Activated CD8-positive, alpha-beta T cell treated with anti-CD3 and anti-CD28 coated beads for 36 hours (primary cell): ENCODE results near the gene CAMTA1. TPM values are rescaled to one million over a fixed set of nuclear protein-coding genes. Genes with fewer than 3 reads are reported as not detected.

Experiments
- ATAC-seq: fragments of 200-7000 bp; cut with Tn5 transposase; one replicate; pipeline ENCODE4 v1.10.0; 2021; ENCODE audit warnings: mild to moderate bottlenecking, moderate library complexity
- CTCF ChIA-PET: fragments of 350-600 bp; sonication (Branson Sonifier 250); formaldehyde crosslinking; loops from one replicate; lab custom pipeline; 2021; ENCODE audit warnings: antibody characterized with exemption; lab: Charles Lee
- POLR2A ChIA-PET: fragments of 350-600 bp; sonication (Branson Sonifier 250); formaldehyde crosslinking; loops from one replicate; lab custom pipeline; 2021; ENCODE audit warnings: antibody characterized with exemption; lab: Charles Lee
- DNase-seq: peaks from one replicate; pipeline ENCODE4 v3.0.0-alpha.2; 2020
- H3K27ac Mint-ChIP-seq: one replicate; pipeline ENCODE4 v1.8.0; 2021; ENCODE audit warnings: mild to moderate bottlenecking, mixed read lengths
- H3K27me3 Mint-ChIP-seq: one replicate; pipeline ENCODE4 v1.8.0; 2021; ENCODE audit warnings: mixed read lengths
- H3K36me3 Mint-ChIP-seq: one replicate; pipeline ENCODE4 v1.8.0; 2021; ENCODE audit warnings: low read depth, mixed read lengths
- H3K4me1 Mint-ChIP-seq: one replicate; pipeline ENCODE4 v1.8.0; 2021; ENCODE audit warnings: low read depth, mixed read lengths
- H3K4me3 Mint-ChIP-seq: one replicate; pipeline ENCODE4 v1.8.0; 2021; ENCODE audit warnings: mild to moderate bottlenecking, moderate library complexity, mixed read lengths
- H3K9me3 Mint-ChIP-seq: one replicate; pipeline ENCODE4 v1.8.0; 2021; ENCODE audit warnings: mixed read lengths
- CTCF ChIP-seq: fragments of 200-600 bp; IDR thresholded peaks from one replicate; pipeline ENCODE4 v1.8.0; 2022; ENCODE audit warnings: antibody characterized with exemption, mild to moderate bottlenecking
- intact Hi-C: fragments of 100-400 bp; cut with micrococcal nuclease; formaldehyde crosslinking; loops from one replicate; pipeline ENCODE4 v1.10.0; 2022
- total RNA-seq, 2 experiments: library from RNA; stranded (reverse); gene quantifications; one replicate each; pipeline ENCODE4 v1.2.3, GENCODE V29; 2021

CAMTA1 gene
- total RNA-seq, 2 experiments from 2014 or later: 67.7 to 70.9 TPM

- CTCF ChIA-PET: no interaction called here
- H3K4me3 Mint-ChIP-seq: no peak overlapping the region
- H3K36me3 Mint-ChIP-seq: no peaks in the 10 kb centered on the region
- H3K27me3 Mint-ChIP-seq: peaks cover 16% of the 10 kb centered on the region
- peaks cover 14% of the 10 kb centered on the region for H3K9me3 Mint-ChIP-seq
- no peak overlapping the region for H3K27ac Mint-ChIP-seq
- DNase-seq (no peak), ATAC-seq (no peak)
- POLR2A ChIA-PET: no interaction called here
- intact Hi-C loops: no loop called here
- no peaks in the 10 kb centered on the region for H3K4me1 Mint-ChIP-seq
- TF ChIP-seq CTCF: no peak
Observed at GRCh38 chr1:7395251-7395650, 610.0 kb downstream of the CAMTA1 start.

- ChIA-PET POLR2A (no interaction called here), CTCF (no interaction called here)
- DNase-seq: no peak
- ATAC-seq: no peak
- Mint-ChIP-seq H3K4me1 (no peaks in the 10 kb centered on the region), H3K27ac (no peak overlapping the region), H3K4me3 (no peak overlapping the region), H3K9me3 (peaks cover 16% of the 10 kb centered on the region), H3K36me3 (no peaks in the 10 kb centered on the region), H3K27me3 (peaks cover 16% of the 10 kb centered on the region)
- TF ChIP-seq CTCF: no peak
- intact Hi-C loops: no loop called here
Observed at GRCh38 chr1:7398982-7399381, 613.7 kb downstream of the CAMTA1 start.

GRCh38 chr1:7399514-7400125 lies 614.4 kb downstream of the CAMTA1 start:
- Mint-ChIP-seq H3K9me3 (peaks cover 16% of the 10 kb centered on the region), H3K4me3 (no peak overlapping the region), H3K4me1 (no peaks in the 10 kb centered on the region), H3K36me3 (no peaks in the 10 kb centered on the region), H3K27ac (no peak overlapping the region), H3K27me3 (peaks cover 16% of the 10 kb centered on the region)
- TF ChIP-seq CTCF: no peak
- ChIA-PET CTCF (no interaction called here), POLR2A (no interaction called here)
- intact Hi-C loops: no loop called here
- no peak for ATAC-seq
- DNase-seq: no peak

GRCh38 chr1:7400566-7400965 lies 615.3 kb downstream of the CAMTA1 start:
- TF ChIP-seq CTCF: no peak
- intact Hi-C loops: no loop called here
- CTCF ChIA-PET: no interaction called here
- DNase-seq (no peak), ATAC-seq (no peak)
- H3K27me3 Mint-ChIP-seq: peaks cover 13% of the 10 kb centered on the region
- no peaks in the 10 kb centered on the region for H3K4me1 Mint-ChIP-seq
- no peak overlapping the region for H3K4me3 Mint-ChIP-seq
- H3K27ac Mint-ChIP-seq: no peak overlapping the region
- POLR2A ChIA-PET: no interaction called here
- H3K36me3 Mint-ChIP-seq: no peaks in the 10 kb centered on the region
- H3K9me3 Mint-ChIP-seq: peaks cover 13% of the 10 kb centered on the region

GRCh38 chr1:7401814-7402547 lies 616.7 kb downstream of the CAMTA1 start:
- Mint-ChIP-seq H3K4me3 (no peak overlapping the region), H3K27ac (no peak overlapping the region), H3K4me1 (no peaks in the 10 kb centered on the region), H3K36me3 (no peaks in the 10 kb centered on the region), H3K9me3 (peaks cover 9% of the 10 kb centered on the region), H3K27me3 (peaks cover 8% of the 10 kb centered on the region)
- no peak for DNase-seq
- intact Hi-C loops: no loop called here
- no peak for ATAC-seq
- ChIA-PET POLR2A (no interaction called here), CTCF (no interaction called here)
- no peak for TF ChIP-seq CTCF
